Measurements from ENCODE around the gene PDLIM1.

DNA sequence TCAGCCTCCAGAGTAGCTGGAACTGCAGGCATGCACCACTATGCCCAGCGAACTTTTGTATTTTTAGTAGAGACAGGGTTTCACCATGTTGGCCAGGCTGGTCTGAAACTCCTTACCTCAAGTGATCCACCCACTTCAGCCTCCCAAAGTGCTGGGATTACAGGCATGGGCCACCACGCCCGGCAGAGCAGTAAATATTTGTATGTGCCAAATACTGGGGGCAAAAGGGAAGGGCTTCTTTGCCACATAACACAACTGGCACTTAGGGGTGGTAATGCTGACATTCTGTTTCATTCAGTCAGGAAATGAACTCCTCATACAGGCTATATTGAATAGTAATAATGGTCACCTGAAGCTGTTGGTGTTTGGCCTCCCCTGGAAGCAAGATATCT is 55.1 kb downstream of the PDLIM1 start:
- TF ChIP-seq, protein P1, sequence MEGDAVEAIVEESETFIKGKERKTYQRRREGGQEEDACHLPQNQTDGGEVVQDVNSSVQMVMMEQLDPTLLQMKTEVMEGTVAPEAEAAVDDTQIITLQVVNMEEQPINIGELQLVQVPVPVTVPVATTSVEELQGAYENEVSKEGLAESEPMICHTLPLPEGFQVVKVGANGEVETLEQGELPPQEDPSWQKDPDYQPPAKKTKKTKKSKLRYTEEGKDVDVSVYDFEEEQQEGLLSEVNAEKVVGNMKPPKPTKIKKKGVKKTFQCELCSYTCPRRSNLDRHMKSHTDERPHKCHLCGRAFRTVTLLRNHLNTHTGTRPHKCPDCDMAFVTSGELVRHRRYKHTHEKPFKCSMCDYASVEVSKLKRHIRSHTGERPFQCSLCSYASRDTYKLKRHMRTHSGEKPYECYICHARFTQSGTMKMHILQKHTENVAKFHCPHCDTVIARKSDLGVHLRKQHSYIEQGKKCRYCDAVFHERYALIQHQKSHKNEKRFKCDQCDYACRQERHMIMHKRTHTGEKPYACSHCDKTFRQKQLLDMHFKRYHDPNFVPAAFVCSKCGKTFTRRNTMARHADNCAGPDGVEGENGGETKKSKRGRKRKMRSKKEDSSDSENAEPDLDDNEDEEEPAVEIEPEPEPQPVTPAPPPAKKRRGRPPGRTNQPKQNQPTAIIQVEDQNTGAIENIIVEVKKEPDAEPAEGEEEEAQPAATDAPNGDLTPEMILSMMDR (conservative IDR thresholded peaks at IDR 0.05; ENCODE audit: low read depth in 2 of 2) = no peak
- TF ChIP-seq POLR2AphosphoS5 (IDR thresholded peaks at IDR 0.05; ENCODE audit: low read depth) (no peak), EZH2 (IDR thresholded peaks at IDR 0.05; ENCODE audit: low read depth, unreplicated experiment) (no peak), EZH2phosphoT487 (IDR thresholded peaks at IDR 0.05; ENCODE audit: unreplicated experiment) (no peak), CREB1 (CRISPR knock-in tag; IDR thresholded peaks at IDR 0.05; ENCODE audit: low read depth) (no peak), STAT1 (IDR thresholded peaks at IDR 0.05; ENCODE audit: unreplicated experiment) (no peak), ZNF331 (CRISPR knock-in tag; IDR thresholded peaks at IDR 0.05; ENCODE audit: low read depth) (no peak), JUNB (IDR thresholded peaks at IDR 0.05; ENCODE audit: unreplicated experiment) (no peak), NANOG (IDR thresholded peaks at IDR 0.05; ENCODE audit: borderline replicate concordance) (no peak), ZNF114 (CRISPR knock-in tag; IDR thresholded peaks at IDR 0.05) (no peak)
- TF ChIP-seq, protein P2, sequence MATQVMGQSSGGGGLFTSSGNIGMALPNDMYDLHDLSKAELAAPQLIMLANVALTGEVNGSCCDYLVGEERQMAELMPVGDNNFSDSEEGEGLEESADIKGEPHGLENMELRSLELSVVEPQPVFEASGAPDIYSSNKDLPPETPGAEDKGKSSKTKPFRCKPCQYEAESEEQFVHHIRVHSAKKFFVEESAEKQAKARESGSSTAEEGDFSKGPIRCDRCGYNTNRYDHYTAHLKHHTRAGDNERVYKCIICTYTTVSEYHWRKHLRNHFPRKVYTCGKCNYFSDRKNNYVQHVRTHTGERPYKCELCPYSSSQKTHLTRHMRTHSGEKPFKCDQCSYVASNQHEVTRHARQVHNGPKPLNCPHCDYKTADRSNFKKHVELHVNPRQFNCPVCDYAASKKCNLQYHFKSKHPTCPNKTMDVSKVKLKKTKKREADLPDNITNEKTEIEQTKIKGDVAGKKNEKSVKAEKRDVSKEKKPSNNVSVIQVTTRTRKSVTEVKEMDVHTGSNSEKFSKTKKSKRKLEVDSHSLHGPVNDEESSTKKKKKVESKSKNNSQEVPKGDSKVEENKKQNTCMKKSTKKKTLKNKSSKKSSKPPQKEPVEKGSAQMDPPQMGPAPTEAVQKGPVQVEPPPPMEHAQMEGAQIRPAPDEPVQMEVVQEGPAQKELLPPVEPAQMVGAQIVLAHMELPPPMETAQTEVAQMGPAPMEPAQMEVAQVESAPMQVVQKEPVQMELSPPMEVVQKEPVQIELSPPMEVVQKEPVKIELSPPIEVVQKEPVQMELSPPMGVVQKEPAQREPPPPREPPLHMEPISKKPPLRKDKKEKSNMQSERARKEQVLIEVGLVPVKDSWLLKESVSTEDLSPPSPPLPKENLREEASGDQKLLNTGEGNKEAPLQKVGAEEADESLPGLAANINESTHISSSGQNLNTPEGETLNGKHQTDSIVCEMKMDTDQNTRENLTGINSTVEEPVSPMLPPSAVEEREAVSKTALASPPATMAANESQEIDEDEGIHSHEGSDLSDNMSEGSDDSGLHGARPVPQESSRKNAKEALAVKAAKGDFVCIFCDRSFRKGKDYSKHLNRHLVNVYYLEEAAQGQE (IDR thresholded peaks at IDR 0.05; ENCODE audit: unreplicated experiment) = no peak
- TF ChIP-seq, protein P3, sequence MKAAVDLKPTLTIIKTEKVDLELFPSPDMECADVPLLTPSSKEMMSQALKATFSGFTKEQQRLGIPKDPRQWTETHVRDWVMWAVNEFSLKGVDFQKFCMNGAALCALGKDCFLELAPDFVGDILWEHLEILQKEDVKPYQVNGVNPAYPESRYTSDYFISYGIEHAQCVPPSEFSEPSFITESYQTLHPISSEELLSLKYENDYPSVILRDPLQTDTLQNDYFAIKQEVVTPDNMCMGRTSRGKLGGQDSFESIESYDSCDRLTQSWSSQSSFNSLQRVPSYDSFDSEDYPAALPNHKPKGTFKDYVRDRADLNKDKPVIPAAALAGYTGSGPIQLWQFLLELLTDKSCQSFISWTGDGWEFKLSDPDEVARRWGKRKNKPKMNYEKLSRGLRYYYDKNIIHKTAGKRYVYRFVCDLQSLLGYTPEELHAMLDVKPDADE (IDR thresholded peaks at IDR 0.05) = no peak
